Lung (tissue), 12 donors: ENCODE measurements around the gene METAP2. TPM values are rescaled to one million over a fixed set of nuclear protein-coding genes. Genes with fewer than 3 reads are reported as not detected.
"Not testable (repeated sequence)": the region's sequence is repeated elsewhere in the genome, so short reads cannot be mapped to it uniquely, and the experiment has no call there.

Experiments
- ATAC-seq: fragments of 200-7000 bp; cut with Tn5 transposase; one replicate; pipeline ENCODE4 v1.9.1; 2020; ENCODE audit warnings: moderate number of reproducible peaks; ENCODE audit not compliant: insufficient read depth, low FRiP score
- DNase-seq, 3 donors: peaks; one replicate each; pipeline ENCODE4 v3.0.0-alpha.2; 2013 to 2017
- H3K27ac ChIP-seq, 2 donors: one replicate each; pipeline ENCODE4 v1.5.1; 2013; ENCODE audit warnings: mild to moderate bottlenecking in 2 of 2, moderate library complexity in 2 of 2, control low read depth in 1 of 2, inconsistent platforms in 1 of 2, low read depth in 1 of 2, low read length in 1 of 2
- H3K27me3 ChIP-seq, 3 donors: one replicate each; pipeline ENCODE4 v1.5.1; 2013; ENCODE audit warnings: low read length in 2 of 3; ENCODE audit not compliant: control insufficient read depth in 3 of 3, insufficient read depth in 3 of 3
- H3K36me3 ChIP-seq, 4 donors: one replicate each; pipeline ENCODE4 v1.5.1; 2013; ENCODE audit warnings: low read length in 4 of 4, mild to moderate bottlenecking in 1 of 4, moderate library complexity in 1 of 4; ENCODE audit not compliant: control insufficient read depth in 4 of 4, insufficient read depth in 4 of 4
- H3K4me1 ChIP-seq, 5 donors: one replicate each; pipeline ENCODE4 v1.5.1; 2013; ENCODE audit warnings: low read length in 5 of 5, mild to moderate bottlenecking in 2 of 5, moderate library complexity in 1 of 5; ENCODE audit not compliant: control insufficient read depth in 5 of 5, insufficient read depth in 5 of 5
- H3K4me3 ChIP-seq: one replicate; pipeline ENCODE4 v1.5.1; 2013; ENCODE audit warnings: mild to moderate bottlenecking, control low read depth, moderate library complexity
- H3K9ac ChIP-seq, 2 donors: one replicate each; pipeline ENCODE4 v1.5.1; 2013; ENCODE audit warnings: low read length in 2 of 2, control low read depth in 1 of 2; ENCODE audit not compliant: insufficient read depth in 1 of 2
- H3K9me3 ChIP-seq, 4 donors: one replicate each; pipeline ENCODE4 v1.5.1; 2013; ENCODE audit warnings: low read length in 3 of 4, mild to moderate bottlenecking in 1 of 4, moderate library complexity in 1 of 4; ENCODE audit not compliant: control insufficient read depth in 4 of 4, insufficient read depth in 3 of 4
- CTCF ChIP-seq: IDR thresholded peaks from 2 replicates; pipeline ENCODE4 v1.5.1; 2012; ENCODE audit warnings: mild to moderate bottlenecking; ENCODE audit errors: control extremely low read depth, extremely low read depth
- WGBS, 2 donors: extraction: QIAGEN DNeasy Blood & Tissue Kit; methylation state at CpG; one replicate each; pipeline ENCODE4 v1.1.7; 2013; 5-methylcytosine and 5-hydroxymethylcytosine counted together
- polyA plus RNA-seq, 2 donors: library from polyadenylated mRNA; stranded (reverse); fragments of 200-250 nt; gene quantifications; one replicate each; pipeline ENCODE4 v1.2.1, GENCODE V29; 2013
- total RNA-seq, 2 donors: library from RNA; depleted of rRNA in 1 of 2; stranded (reverse); fragments of >200 nt in 1 of 2; gene quantifications; one replicate each; pipeline ENCODE4 v1.2.1, GENCODE V29; 2014 to 2021
- donor health status: control.
- donor health status: control.
- donor health status: Bipolar disorder and iron deficiency.
- donor health status: healthy.
- donor health status: DM: yes; HTN: yes; CAD: no.

The METAP2 gene
- total and polyA plus RNA-seq, 4 donors = 49.1 to 60.4 (median 51.4) TPM

GRCh38 chr12:95462081-95462480, 11.9 kb upstream of the METAP2 start:
- WGBS, 2 donors = 87 to 94% methylated on average over 4 of the region's 4 CpGs
- Histone ChIP-seq H3K9ac (no peak overlapping the region), H3K27me3 (no peaks in the 10 kb centered on the region), H3K4me1 (no peaks in the 10 kb centered on the region), H3K27ac (no peak overlapping the region), H3K9me3 (peaks cover 0 to 15% (median 6%) of the 10 kb centered on the region in 4 donors), H3K4me3 (no peak overlapping the region), H3K36me3 (no peaks in the 10 kb centered on the region)
- DNase-seq = no peak
- no peak for ATAC-seq
- no peak for TF ChIP-seq CTCF

GRCh38 chr12:95462551-95462950, 11.4 kb upstream of the METAP2 start:
- Histone ChIP-seq H3K27ac (no peak overlapping the region), H3K36me3 (no peaks in the 10 kb centered on the region), H3K9ac (no peak overlapping the region), H3K9me3 (peaks cover 0 to 13% (median 4%) of the 10 kb centered on the region in 4 donors), H3K27me3 (no peaks in the 10 kb centered on the region), H3K4me1 (no peaks in the 10 kb centered on the region), H3K4me3 (no peak overlapping the region)
- WGBS, 2 donors = 92 to 95% methylated on average over 2 of the region's 2 CpGs
- no peak for TF ChIP-seq CTCF
- ATAC-seq (no peak), DNase-seq (no peak)

- DNase-seq (no peak), ATAC-seq (no peak)
- Histone ChIP-seq H3K4me1 (no peaks in the 10 kb centered on the region), H3K4me3 (no peak overlapping the region), H3K27me3 (no peaks in the 10 kb centered on the region), H3K9ac (no peak overlapping the region), H3K27ac (no peak overlapping the region), H3K9me3 (peaks cover 0 to 8% (median 1%) of the 10 kb centered on the region in 4 donors), H3K36me3 (no peaks in the 10 kb centered on the region)
- TF ChIP-seq CTCF = no peak
- WGBS, 2 donors = 76 to 88% methylated on average over 4 of the region's 4 CpGs
These were observed 10.9 kb upstream of the METAP2 start for GRCh38 chr12:95463050-95463449.

GRCh38 chr12:95463776-95464175, 10.2 kb upstream of the METAP2 start:
- H3K4me1 ChIP-seq, ATAC-seq: not testable (repeated sequence)
- WGBS, 2 donors = 74 to 80% methylated on average over 3 to 4 of the region's 4 CpGs

More at GRCh38 chr12:95463776-95464175, 10.2 kb upstream of the METAP2 start:
- H3K36me3 ChIP-seq, H3K9me3 ChIP-seq, H3K9ac ChIP-seq, H3K27me3 ChIP-seq, H3K4me3 ChIP-seq, H3K27ac ChIP-seq, DNase-seq: not testable (repeated sequence)
